Stimulated activated CD4-positive, alpha-beta T cell treated with anti-CD3 and anti-CD28 coated beads, Interleukin-2, amount 100 ng/mL, for 48 hours (primary cell): ENCODE measurements around the gene SLC39A8.

Source experiments
- DNase-seq, 2 donors: peaks; one replicate each; pipeline ENCODE4 v3.0.0-alpha.2; 2020

SLC39A8 gene

DNA sequence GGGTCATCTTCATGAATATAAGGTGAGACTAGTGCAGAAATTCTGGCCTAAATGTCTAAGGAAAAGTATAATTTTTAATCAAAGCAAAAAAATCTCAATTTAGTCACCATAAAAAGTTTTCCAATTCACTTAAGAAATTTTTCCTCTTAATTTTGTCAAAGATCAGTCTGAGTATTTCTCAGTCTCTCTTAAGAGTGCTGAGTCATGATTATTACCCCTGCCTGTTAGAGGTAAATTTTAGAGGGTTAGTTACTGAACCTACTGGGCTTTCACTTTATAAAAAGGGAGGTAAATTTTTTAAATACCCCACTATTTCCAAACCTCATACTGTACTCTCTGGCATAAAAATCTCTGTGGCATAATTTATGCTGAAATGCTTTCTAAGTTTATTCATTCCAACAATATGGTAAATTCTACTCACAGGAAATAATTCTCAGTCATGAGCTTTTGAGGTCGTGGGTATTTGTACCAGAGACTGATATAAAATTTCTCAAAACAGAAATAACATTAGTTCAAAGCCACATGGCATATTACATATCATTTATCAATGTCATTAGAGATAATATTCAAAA, 122.4 kb downstream of the SLC39A8 start:
- DNase-seq: no peak

DNA sequence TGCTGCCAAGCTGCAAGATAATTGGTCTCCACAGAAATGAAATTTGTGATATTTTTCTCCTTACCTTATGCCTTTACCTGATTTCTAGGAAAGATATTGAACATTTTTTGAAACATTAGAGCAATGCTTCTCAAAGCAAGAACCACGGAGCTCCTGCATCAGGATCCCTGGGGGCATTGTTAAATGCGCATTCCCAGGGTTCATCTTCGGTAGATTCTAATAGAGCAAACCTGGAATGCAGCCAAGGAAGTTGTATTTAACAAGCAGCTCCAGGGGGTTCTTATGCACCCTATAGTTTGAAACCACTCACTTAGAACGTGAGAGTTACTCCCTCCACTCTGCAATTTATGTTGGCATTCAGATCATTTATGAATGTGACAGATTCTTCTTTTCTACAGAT, 126.2 kb downstream of the SLC39A8 start:
- DNase-seq: no peak

DNA sequence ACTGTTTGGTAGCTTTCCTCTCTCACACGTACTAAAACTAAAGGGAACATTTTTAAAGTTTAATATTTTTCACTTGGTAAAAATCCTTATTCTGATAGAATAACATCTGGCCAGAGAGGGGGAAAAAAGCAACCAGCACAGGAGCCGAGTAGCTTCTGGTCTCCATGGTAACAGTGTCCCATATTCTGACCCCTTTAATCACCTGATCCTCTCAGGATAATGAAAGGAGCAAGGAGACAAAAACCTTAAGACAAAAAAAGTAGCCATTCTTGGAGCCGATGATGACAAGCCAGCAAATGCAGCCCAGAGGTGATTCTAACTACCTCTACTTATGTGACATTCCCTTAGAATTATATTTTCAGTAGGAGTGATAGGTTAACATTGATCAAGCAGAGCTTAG, 126.6 kb downstream of the SLC39A8 start:
- DNase-seq: no peak

DNA sequence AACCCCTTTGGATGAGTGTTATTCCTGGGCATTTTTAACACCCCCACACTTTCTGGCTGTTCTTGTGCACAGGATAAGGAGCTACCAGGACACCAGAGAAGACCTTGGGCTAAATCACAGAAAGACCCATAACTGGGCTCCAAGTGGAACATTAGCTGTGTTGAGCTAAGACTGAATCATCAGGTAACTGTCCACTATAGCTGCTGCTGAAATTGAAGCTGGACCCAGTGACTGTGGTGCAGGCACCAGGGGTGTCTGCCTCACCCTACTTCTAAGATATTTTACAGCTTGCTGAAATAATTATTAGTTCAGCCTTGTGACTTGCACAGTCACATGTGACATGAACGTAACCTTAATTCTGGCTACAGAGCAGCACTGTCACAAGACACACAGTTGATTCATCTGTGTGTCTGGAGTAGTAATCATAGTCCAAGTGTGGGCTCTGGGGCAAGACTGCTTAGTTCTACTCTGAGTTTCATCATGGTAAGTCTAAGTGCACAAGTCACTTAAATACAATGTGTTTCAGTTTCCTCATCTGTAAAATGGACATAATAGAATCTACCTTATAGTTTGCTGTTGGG, 127.4 kb downstream of the SLC39A8 start:
- DNase-seq: no peak

DNA sequence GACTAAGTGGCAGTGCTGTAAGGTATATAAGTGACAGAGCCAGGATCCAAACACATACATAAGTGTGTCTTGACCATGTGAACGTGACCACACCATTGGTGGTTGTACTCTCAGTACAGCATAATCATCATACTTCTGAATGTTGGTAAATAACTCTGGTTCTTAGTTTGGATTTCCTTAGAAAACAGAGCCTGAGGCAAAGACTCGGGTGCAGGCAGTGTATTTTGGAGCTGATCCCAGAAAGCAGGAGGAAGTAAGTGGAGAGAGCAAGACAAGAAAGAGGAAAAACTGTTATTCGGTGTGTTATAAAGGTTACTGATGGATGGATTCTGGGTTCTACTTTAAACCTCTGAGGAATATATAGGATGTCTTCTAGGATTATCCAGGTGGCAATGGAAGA, 127.9 kb downstream of the SLC39A8 start:
- DNase-seq: no peak

DNA sequence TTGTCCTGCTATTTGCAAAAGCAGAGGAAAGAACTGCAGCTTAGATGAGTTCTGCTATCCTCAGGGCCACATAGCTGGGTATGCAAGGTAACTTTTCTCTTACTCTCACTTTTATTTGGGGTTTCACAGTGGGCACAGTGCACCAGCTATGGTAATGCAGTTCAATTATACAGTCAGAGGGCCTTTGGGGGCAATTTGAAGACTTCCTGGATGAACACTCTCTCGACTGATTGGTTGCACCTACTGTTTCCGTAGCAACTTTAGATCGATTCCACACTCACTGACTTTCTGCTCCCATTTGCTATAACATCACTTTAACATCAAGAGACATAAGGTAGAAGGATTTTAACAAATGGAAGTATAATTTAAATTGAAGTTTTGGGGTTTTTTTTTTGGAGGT, 128.6 kb downstream of the SLC39A8 start:
- DNase-seq: no peak

DNA sequence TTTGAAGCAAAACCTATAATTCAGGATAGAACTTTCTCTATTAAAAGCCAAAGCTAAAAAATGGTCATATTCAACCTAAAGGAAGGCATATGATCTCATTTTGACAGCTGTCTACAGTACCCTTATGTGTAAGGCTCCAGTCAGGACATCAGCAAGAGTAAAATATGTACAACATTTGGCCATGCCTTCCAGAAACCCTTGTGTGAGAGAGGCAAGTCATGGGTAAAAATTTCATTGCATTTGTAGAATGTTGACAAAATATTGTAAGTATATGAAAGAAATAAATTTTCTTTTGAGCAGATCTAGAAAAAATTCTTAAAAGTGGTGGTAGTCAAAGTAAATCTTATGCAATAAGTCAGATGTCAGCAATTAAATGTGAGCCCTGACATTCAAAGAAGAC, 132.3 kb downstream of the SLC39A8 start:
- DNase-seq: no peak
